GM21529 (cell line): ENCODE data around the gene BBS9.
"Not testable (repeated sequence)": the region's sequence is repeated elsewhere in the genome, so short reads cannot be mapped to it uniquely, and the experiment has no call there.

Experiments
- ATAC-seq: cut with Tn5 transposase; IDR thresholded peaks from one replicate; pipeline ENCODE4 v1.9.1; 2021; ENCODE audit not compliant: unreplicated experiment

BBS9 gene

DNA sequence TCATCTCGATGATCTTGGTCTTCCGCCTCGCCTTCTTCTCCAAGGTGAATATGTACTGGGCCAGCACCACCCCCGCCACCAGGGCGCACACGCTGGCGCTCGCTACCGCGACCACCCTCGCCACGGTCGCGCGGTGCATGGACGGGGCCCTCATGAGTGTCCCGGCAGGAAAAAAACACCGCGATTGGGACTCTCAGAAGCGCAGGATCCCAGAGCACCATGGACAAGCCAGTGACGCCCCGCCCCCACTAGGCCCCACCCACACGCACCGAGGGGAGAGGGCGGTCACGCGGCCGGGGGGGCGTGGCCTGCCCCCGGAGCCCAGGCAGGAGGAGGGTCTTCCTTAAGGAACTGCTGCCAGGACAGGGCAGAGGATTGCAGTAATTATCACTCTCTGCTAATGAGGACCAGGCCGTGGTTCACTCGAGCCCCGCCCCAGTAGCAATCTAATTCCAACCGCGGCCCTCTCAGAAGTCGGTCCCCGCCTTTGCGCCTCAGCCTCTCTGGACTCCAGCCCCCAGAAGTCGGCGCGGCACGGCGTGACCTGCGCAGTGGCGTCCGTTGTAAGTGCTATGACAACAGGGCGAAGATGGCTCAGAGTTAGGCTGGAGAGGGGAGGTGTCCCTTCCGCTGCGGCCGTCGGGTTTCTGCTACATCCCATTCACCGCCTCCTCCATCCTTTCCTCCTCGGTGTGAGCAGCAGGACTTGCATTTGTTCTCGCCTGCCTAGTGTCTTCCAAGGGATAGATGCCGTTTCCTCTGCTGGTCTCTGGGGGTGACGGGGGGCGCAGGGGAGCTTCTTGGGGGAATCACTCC, at the start of gene BBS9:
Gene BBS9, plus strand, starts transcription at position 575 of the 816 bp plus-strand sequence. CDS start 16,689 bp downstream, outside the sequence.
- ATAC-seq: peak; percentile 100

DNA sequence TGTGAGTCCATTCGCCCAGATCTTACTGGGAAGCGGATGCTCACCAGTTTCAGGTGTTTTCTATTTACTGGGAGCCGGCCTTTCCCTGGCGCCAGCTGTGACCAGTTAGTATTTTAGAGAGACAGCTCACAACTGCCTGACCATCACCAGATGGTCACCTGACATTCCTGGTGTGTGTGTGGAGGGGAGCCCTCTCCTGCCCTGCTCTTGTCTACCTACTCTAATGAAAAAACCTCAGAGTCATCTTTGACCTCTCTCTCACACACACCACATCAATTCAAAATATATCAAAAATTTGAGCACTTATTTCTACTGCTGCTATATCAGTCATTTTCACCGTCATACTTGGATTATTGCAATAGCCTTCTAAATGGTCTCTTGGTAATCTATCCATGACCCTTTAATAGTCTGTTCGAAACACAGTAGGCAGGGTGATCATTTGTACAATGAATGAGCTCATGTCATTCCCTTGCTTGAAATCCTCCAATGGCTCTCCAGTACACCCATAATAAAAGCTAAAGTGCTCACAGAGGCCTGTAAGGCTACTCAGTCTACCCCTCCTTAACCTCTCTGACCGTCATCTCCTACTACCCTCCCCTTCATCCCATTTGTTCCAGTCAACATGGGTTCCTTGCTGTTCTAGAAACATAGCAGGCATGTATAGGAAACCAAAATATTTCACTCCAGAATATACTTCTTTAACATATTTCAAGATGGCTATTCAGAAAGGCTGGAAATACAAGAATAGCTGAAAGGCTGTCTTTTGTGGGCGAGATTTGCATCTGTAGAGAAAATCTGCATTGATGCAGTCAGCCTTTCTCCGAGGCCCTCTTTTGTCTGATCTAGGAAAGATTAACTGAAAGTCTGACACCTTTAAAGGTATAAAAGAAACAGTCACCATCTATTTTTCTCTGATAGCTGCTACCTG, 49.3 kb upstream of the BBS9 start:
- ATAC-seq: no peak

DNA sequence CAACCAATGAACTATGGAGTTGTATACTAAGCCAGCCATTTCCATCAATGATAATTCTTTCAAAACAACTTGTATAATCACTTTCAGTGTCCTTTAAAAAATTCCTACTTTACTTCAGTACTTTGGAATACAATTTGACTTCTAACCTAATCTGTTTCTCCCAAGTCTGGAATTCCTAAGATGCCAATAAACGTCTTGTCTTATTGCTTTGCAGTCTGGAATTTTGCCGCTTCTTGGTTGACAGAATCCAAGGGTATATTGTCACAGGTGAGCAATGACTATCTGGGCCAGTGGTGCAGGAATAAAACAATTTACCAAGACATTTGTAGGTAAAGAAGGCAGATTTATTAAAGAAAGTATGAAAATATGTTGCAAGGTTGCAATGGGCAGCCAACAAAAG, 42.0 kb upstream of the BBS9 start:
- no peak for ATAC-seq

DNA sequence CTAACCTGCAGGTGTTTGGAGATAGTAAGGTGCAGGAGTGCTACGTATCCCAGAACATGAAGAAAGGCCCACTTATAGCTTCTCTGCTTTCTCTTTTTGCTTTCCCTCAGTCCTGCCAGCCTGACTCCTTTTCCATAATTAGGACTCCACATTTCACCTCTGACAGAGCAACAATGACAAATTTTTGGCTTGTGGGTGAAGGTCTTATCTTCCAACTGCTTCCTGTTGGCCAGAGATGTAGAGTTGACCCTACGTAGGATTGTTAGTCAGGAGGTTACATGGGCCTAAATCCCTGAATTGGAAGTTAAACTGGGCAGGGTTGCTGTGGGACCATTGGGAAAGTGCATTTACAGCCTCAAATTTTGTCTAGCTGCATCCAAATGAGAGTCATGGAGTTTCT, 41.5 kb upstream of the BBS9 start:
- no peak for ATAC-seq

DNA sequence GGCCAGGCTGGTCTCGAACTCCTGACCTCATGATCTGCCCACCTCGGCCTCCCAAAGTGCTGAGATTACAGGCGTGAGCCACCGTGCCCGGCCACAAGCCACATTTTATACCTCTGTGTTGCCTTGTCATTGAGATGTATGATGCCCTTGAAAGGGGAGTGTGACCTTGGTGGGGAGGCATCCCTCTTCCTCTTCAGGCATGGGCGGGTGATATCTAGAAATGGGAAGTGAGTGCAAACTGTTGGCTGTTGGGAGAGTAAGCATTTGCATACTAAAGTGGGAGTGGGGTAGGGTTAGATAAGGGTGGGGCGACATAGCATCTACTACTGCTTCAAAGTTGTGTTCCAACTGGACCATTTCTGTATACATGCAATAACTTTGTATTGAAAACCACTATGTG, 40.2 kb upstream of the BBS9 start:
- no peak for ATAC-seq

DNA sequence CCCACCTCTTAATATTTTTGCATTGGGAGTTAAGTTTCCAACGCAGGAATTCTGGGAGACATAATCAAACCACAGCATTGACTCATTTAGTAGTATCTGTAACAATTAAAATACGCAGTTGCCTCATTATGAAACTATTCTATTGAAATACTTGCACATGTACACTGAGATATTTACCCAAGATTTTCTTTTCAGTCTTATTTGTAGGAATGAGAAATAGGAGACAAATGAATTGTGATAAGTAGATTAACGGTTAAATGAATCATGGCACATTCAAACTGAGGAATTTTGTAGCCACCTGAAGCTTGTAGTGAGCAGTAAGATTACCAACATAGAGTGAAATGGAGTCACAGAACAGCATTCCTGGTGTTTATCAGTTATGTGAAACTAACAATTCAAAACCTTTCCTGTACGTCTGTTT, 38.2 kb upstream of the BBS9 start:
- ATAC-seq: no peak

DNA sequence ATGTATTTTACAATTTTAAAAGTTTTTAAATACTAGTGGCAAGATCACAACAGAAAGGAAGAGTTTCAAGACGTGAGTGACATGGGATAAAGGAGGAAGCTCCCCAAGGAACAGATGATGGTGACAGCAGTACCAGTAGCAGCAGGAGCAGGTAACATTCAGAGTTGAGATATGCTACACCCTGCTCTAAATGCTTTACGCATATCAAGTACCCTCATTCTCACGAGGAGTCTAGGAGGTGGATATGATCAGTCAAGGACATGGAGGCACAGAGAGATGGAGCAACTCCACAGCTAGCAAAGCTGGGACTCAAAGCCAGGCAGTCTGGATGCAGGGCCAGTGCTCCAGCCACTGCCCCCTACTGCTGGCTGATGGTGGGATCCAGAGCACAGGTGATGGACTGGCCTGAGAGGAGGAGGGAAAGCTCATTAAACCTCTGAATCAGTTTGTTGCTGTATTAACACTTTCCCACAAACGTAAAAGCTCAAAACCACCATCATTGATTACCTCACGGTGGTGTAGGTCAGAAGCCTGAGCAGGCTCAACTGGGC, 37.6 kb upstream of the BBS9 start:
- ATAC-seq: no peak

DNA sequence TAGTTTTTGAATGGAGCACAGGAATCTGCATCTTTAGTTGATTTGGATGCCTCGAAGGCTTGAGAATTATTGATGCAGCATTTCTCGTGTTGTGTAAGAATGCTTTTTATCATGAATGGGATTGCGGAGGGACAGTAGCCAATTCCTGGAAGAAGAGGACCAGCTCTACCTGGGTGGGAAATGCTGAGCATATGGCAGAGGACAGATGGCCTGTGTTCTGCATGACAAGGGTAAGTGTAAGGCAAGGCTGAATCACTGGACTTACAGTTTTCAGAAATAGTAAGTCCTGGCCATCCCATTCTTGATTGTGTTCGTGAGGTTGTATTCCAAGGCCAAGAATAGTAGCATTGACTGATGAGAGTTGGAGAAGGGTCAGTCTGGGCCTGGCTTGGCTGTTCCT, 36.1 kb upstream of the BBS9 start:
- no peak for ATAC-seq

DNA sequence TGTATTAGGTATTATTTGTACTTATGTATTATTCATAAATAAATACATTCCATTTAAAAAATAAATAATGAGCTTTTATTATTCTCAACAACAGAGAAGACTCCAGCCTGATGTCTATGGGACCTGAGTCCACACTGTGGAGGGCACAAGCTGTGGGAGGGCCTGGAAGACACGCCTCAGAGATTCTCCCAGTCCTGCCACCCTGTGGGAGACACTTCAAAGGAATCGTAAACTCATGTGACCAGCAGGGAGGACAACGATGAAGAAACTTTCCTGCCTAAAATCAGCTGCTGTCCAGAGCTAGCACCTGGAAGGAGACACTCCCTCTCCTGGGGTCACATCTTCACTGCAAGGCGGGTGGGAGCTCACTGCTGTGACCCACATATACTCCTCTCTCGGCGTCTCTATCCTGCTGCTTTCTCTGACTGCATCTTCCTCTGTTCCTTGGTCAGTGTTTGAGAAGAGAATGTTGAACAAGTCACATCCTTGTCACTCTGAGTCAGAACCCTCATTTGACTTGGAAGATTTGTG, 34.6 kb upstream of the BBS9 start:
- not testable (repeated sequence) for ATAC-seq

DNA sequence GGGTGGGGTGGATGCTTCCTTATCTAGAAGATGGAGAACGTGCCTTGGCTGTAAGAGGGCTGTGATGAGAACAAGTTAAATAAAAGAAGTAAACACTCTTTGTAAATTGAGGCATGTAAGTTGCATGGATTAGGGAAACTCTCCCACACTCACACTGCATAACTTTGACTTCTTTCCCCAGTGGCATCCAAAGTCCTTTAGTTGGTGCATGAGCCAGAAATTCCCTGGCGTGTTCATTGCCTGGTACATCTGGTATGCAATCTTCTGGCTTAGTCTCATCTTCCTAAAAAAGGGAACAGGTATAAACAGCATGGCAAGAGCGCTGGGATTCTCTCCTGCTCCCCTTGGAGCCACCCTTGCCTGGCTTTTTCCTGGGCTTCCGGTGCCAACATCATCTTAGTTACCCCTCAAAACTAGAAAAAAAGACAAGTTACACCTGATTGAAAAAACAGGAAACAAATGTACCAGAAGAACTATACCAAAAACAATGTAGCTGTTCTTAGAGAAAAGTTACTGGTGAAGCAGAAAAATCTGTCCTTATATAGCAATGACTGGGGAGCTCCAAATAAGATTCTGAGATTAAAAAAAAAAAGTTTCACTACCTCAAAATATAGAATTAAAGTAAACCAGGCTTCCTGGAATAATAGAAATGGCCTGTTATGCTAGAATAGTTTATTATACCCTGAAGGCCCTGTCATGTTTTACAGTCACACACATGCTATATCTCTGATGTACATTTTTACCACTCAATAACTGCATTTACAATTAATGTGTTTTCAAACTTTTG, 30.0 kb upstream of the BBS9 start:
- no peak for ATAC-seq

DNA sequence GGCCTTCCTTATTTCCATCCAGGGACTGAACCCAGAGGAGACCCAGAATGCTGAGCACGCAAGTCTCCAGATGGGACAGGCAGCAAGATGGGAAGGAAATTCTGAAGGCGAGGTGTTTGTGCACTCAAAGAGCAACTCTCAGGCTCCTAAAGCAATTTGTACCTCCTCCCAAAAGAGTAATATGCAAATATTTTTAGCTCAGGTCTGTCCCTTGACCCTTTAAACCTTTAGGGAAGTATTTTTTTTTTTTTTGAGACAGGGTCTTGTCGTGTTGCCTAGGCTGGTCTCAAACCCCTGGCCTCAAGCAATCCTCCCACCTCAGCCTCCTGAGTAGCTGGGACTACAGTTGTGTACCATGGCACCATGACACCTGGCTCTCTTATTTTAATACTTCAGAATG, 28.6 kb upstream of the BBS9 start:
- no peak for ATAC-seq

DNA sequence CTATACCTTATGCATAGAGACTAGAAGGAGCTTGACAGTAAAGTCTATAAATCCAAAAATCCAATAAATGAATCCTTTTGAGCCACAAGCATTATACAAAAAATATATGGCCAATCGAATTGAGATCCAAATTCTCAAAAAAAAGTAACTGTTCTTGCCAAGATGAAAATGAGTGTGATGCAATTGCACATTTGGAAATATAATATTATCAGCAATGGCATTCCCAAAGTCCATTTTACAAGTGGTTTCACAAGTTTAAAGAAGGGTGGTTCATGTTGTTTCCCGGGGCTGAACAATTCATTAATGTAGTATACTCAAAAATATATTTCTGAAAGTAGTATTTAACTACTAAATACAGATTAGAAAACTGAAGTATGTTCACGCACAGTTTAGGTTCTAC, 27.5 kb upstream of the BBS9 start:
- ATAC-seq: no peak

DNA sequence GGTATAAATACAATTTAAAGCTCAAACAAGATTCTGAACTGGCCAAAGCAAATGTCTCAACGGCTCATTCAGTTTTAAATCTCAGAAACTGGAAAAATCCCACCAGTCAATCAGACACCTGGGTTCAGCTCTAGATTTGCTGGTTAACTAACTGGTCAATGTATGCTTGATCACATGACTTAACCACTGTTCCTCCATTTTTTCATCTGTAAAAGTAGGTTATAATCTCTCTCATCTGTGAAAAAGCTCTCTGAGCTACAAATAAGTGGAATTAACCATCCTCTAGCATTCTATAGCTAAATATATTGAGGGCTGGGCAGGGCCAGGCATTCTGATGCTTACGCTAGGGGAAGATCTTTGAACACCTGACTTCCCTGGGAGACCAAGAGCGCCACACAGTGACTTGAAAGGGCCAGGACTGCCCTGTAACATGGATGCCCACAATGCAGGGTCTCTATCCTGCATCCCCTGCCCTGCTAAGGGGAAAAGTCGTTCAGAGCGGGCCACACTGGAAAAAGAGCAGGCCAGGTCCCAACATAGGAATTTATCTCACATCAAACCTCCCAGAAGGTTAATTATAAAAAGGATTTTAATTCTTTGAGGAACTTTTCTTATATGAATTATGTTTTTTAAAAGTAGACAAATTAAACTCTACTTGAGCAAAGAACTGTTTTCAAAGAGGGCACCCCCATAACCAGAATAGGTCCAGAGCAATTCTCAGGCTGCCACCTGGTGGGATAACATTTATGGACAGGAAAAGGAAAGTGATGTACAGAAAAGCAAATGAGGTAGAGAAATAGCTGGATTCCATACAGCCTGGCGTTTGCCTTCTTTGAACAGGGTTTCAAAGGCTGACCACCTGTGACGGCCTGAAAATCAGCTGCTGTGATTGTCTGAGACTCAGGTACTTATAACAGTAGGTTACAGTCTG, 22.0 kb upstream of the BBS9 start:
- peak; percentile 49 for ATAC-seq

DNA sequence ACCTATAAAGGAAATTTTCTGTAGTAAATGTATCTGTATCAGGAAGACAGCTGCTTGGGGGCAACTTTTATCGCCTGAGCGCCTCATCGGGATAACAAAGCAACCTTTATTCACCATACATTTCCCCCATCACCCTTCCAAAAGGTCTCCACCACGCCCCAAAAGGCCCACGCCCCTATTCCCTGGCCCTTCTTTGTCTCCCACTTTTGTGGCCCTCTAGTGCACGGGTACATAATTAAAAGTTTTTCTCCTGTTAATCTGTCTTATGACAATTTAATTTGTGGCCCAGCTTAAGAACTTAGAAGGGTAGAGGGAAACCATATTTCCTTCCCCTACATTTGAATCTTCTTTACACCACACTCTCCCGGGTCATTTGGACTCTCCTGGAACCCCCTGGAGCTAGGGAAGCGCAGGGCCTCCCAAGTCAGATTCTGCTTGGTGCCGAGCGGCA, 20.8 kb upstream of the BBS9 start:
- peak; percentile 13 for ATAC-seq

DNA sequence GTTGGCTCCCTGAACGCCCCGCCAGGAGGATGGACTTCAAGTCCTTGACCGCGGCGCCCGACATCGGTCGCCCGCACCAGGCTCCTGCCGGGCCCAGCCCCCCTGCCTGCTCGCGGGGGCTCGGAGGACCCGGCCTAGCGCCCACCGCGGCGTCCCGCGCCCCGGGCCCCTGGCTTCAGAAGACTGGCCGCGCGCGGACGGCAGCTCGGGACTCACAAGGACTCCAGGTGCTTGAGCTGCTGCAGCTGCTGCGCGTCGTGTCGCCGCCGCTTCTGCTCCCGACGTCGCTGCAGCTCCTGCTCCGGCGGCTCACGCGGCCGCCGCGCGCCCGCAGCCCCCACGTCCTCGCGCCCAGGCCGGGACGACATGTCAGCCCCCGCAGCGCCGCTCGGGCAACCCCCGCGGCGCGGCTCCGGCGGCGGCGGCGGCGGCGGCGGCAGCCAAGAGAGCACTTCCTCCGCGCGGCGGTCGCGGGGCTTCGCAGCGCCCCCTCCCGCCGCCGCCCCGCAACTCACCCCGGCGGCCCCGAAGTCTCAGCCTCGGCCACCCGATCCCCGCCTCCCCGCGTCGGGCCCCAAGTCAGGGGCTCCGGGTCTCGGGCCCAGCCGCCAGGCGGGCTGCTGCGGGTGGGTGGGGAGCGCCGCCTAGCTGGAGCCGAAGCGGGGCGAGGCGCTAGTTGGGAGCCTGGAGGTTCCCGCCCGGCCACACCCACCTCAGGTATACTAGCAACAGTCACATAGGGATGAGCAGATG, 20.2 kb upstream of the BBS9 start, which contains the start of gene RP9:
Gene RP9, minus strand, starts transcription at position 400 of the 753 bp plus-strand sequence. Its CDS starts 32 bp downstream, at position 368.
- ATAC-seq: peak; percentile 85

DNA sequence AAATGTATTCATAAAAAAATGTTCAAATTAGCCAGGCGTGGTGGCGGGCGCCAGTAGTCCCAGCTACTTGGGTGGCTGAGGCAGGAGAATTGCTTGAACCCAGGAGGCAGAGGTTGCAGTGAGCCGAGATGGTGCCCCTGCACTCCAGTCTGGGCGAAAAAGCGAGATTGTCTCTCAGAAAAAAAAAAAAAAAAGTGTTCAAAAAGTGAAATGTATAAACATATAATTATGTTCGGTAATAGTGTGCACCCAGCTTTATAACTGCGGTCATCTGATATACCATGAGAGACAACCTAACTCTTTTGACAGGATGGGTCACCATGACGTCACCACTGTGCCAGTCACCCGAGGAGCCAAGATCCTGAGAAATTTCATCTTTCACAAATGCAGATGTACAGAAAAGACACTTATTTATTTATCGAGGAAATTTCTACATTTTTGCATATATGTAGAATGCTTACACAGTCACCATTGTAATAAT, 19.6 kb upstream of the BBS9 start:
- ATAC-seq: no peak

DNA sequence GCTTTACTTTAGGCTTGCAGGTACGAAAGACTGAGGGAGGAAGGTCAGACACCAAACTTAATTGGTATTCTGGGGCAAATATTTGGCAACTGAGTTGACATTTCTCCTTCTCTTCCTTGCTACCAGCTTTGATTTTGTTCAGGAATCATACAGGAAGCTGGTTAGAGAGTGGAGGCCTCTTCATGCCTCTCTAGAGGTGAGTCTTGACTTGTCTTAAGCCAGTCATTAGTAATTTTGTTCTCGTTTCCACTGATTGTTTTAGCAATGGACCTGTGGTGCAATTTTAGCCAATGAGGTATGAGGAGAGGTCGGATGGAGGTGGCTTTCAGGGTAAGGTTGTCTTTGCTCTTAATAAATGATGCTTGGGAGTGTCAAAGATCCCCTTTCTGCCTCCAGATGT, 17.8 kb upstream of the BBS9 start:
- ATAC-seq: no peak

DNA sequence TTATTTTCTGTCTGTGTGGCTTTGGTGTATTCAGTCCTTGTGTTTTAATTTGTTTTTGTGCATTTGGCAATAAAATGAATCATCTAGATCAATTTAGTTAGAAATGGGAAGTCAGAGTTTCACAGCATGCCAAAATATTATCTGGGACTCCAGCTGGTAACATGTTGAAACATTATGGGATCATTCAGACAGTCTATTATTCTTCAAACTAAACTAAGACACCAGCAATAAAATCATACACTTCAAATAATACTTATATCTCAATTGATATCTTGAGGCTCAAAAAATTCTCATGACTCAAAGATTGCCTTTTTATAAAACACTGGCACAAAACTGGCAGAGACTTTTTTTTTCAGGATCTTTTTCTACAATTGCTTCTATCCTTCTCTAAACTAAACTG, 14.4 kb upstream of the BBS9 start:
- ATAC-seq: no peak
